T1000 (cell line): ENCODE data around the gene WDR27.
A peak's percentile ranks its signal among the peaks of the same experiment; 100 is the strongest.
"Not testable (repeated sequence)": the region's sequence is repeated elsewhere in the genome, so short reads cannot be mapped to it uniquely, and the experiment has no call there.

ENCODE experiments used
- DNase-seq: peaks from one replicate; lab custom pipeline; 2025; ENCODE audit warnings: mixed read lengths; lab: John Stamatoyannopoulos, UW

Gene WDR27

GRCh38 chr6:169601129-169601528 lies 100.7 kb downstream of the WDR27 start:
- not testable (repeated sequence) for DNase-seq

GRCh38 chr6:169592558-169592957 lies 109.3 kb downstream of the WDR27 start:
- no peak for DNase-seq

DNA sequence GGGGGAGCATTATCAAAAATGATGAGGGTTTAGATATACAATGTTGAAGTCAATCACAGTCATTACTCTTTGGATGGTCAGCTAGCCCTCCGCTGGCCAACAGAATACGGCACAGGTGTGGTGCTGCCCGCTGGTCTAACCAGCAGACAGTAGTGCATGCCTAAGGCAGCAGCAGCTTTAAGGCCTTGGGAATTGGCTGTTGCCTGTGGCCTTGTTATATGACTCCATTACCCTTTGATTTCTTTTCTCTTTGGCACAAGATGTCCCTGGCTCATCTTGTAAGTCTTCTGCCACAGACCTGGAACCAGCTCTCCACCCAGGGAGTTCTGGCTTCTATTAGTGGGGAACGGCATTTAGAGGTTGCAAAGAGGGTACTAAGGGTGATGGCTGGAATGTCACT lies 110.2 kb downstream of the WDR27 start:
- no peak for DNase-seq

DNA sequence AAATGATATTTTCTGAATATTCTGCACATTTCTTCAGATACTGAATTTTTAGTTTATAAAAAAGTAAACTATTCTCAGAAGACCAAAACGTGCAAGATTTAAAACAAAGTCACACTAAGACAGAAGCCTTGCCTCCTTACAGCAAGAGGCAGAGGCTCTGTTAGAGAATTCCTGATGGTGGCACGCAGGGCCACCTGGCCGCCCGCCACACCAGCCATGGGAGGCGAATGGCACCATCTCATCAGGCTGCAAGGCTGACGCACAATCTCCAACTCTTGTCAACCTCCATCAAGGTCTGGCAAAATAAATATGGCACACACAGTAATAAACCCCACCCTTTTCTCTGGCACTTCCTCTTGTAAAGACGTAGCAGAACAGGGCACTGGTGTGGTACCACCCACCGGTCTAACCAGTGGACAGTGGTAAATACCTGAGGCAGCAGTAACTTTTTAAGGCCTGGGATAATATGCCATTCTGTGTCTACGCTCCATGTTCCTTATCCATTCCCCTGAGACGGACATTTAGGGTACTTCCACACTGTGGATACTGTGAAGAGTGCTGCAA lies 111.4 kb downstream of the WDR27 start:
- DNase-seq: no peak

DNA sequence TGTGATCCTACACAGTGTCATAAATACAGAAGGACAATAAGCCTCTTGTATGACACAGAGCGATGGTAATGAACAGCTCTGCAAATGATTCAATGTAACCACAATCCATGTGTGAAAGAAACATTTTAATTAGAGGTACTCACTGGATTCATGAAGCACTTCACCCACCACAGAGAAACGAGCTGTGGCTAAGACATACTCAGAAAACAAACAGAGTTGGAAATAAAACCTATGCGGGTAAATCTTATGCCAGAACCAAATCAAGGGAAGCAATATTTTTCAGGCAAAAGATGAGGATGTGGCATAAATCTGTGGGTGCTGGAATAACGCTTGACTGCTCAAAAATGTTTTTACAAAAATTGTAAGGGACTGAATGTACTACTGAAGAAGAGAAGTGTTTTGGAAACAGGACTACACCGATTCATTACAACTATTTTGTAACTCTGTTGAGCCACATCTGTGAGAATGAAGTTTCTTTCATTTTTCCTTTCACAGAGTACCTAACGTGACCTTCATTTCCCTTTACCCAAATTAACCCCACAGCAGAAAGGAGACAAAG lies 112.1 kb downstream of the WDR27 start:
- DNase-seq: no peak

GRCh38 chr6:169589293-169589692 lies 112.5 kb downstream of the WDR27 start:
- DNase-seq: no peak

GRCh38 chr6:169587975-169588374 lies 113.9 kb downstream of the WDR27 start:
- no peak for DNase-seq

DNA sequence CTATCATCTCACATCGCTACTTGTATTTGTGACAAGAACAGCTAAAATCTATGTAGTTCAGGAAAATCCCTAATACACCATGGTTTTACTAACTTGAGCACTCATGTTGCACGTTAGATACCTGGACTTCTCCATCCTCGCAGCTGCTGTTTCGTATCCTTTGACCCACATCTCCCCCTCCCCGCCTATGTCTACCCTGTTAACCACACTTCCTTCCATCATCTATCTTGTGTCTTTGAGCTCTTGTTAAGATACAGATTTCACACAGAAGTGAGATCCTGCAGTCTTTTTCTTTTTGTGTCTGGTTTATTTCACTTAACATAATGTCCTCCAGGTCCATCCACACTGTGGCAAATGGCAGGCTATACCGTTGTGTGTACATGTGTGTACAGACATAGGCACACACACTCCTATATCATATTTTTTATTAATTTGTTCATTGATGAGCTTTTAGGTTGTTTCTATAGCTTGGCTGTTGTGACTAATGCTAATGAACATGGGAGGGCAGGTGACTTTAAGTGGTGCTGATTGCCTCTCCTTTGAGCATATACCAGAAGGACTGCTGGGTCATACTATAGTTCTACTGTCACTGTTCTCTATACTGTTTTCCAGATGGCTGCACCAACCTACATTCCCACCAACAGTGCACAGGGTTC lies 117.8 kb downstream of the WDR27 start:
- DNase-seq: no peak

- DNase-seq: no peak
Observed at GRCh38 chr6:169579407-169580111, 122.3 kb downstream of the WDR27 start.

- no peak for DNase-seq
Observed at GRCh38 chr6:169577974-169578373, 123.9 kb downstream of the WDR27 start.

GRCh38 chr6:169577236-169577635 lies 124.6 kb downstream of the WDR27 start:
- no peak for DNase-seq

GRCh38 chr6:169575821-169576220 lies 126.0 kb downstream of the WDR27 start:
- DNase-seq: no peak

- no peak for DNase-seq
Observed at GRCh38 chr6:169575365-169575764, 126.5 kb downstream of the WDR27 start.

DNA sequence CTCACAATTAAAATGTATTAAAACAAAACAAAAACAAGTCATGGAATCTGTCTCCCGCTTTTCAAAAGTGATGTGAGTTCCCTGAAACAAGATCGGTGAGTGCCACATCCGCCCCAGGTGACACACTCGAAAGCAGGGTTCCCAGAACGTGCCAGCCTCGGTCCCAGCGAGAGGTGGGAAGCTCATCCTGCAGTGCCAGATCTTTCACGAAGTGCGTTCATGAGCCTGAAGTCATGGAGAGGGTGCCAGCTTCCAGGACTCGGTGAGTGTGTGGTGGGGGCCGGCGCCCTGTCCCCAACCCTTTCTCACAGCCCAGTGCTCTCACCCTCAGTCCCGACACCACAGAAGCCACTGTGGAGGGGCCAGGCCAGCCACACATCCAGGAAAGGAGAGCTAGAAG lies 127.4 kb downstream of the WDR27 start:
- no peak for DNase-seq

DNA sequence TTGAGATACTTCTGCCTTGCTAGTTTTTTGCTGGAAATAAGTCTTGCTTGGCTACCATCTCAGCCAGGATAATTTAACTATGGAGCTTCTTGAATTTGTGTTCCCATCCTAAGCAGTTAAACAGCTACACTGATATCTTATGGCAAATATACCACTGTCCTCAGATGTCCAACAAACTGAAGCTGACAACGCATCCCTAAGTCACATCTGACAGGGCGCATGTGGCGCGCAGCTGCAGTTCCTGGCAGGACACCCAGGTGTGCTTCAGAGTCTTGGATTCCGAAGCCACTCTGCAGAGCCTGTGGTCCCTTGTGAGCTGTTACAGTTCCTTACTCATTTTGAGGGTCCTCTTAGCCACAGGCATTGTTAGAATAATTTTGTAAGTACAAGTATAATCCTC lies 127.9 kb downstream of the WDR27 start:
- no peak for DNase-seq

- peak; percentile 48 for DNase-seq
Observed at GRCh38 chr6:169571123-169571962, 130.5 kb downstream of the WDR27 start.

- no peak for DNase-seq
Observed at GRCh38 chr6:169568314-169569087, 133.3 kb downstream of the WDR27 start.

- no peak for DNase-seq
Observed at GRCh38 chr6:169567819-169568218, 134.0 kb downstream of the WDR27 start.

DNA sequence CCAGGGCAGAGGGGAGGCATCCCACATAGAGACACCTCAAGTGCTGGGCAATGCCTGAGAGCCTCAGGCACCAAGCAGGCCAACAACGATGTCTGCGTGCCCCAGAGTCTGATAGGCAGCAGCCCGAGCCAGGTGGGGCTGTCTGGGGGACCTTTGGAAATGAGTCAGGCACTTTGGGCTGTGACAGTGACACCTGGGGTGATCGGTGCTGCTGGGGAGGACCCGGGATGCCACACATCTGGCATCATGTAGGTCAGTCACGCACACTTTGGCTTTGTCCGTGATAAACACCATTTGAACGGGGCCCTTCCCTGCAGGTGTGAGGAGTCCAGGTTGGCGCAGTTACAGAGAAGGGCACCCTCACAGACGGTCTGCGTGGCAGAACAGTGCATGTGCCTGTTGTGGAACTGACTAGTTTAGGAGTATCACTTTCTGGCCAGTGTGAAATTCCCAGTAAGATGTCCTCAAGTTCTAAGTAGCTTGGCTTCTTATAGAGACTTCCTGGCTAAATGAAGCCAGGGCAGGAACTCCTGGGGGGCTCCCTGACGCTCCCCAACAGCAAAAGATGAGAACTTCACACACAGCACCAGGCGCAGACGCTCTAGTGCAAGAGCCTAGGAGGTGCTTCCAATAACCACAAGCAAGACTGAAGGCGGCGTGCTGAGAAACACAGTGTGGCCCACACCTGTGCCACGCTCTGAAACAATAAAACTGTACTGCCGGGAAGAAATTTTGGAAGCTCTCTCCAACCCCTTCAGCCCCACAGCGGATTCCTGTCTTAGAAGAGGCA lies 134.7 kb downstream of the WDR27 start:
- DNase-seq: no peak

GRCh38 chr6:169566319-169566718 lies 135.5 kb downstream of the WDR27 start:
- no peak for DNase-seq
